K562 (cell line): Measurements from ENCODE around the gene TPRG1L. TPM values are rescaled to one million over a fixed set of nuclear protein-coding genes. Genes with fewer than 3 reads are reported as not detected.

Source experiments
- ATAC-seq: fragments of 200-7000 bp; cut with Tn5 transposase; 3 replicates; pipeline ENCODE4 v1.9.1; 2020; ENCODE audit warnings: moderate library complexity
- BruUV-seq: library from RNA; stranded (reverse); fragments of 400-500 nt; replicated peaks from 2 replicates; lab custom pipeline; 2021; lab: Mats Ljungman, UMichigan
- CTCF ChIA-PET: fragments of 300-600 bp; formaldehyde crosslinking; extraction: SDS; loops from one replicate; lab custom pipeline; 2021; ENCODE audit warnings: low intra/inter-chr PET ratio; lab: Yijun Ruan, JAX
- POLR2A ChIA-PET: fragments of 300-600, 350-650 bp; sonication (Branson Sonifier 250); formaldehyde crosslinking; extraction: SDS; loops from one replicate; lab custom pipeline; 2021; ENCODE audit warnings: antibody characterized with exemption, inconsistent platforms; lab: Yijun Ruan, JAX
- DNase-seq, 4 experiments: peaks; one replicate each; pipeline versions ENCODE4 v3.0.0 to v3.0.0-alpha.2; 2011 to 2018; ENCODE audit warnings: low spot score in 3 of 4, mixed read lengths in 3 of 4; ENCODE audit errors: extremely low read depth in 1 of 4
- FAIRE-seq: peaks from 2 replicates; lab custom pipeline; 2011; peaks lifted over from hg19 to GRCh38; lab: Jason Lieb, UNC
- H2AFZ ChIP-seq: 2 replicates; pipeline ENCODE4 v1.6.0; 2011; ENCODE audit warnings: low read depth, low read length, control low read depth, inconsistent platforms
- H3K27ac ChIP-seq: fragments of 200-600 bp; 3 replicates; pipeline ENCODE4 v1.8.0; 2011; ENCODE audit warnings: low read depth, mild to moderate bottlenecking, control low read depth, inconsistent platforms, low read length, moderate library complexity, mixed read lengths; ENCODE audit errors: extremely low read depth
- H3K27me3 ChIP-seq, 2 experiments: fragments of 300-600 bp in 1 of 2; 2 replicates in 1 of 2; 3 replicates in 1 of 2; pipeline versions ENCODE4 v1.6.0 to v1.8.0; 2011; ENCODE audit warnings: inconsistent platforms in 2 of 2, low read length in 2 of 2, mild to moderate bottlenecking in 1 of 2, mixed read lengths in 1 of 2, moderate library complexity in 1 of 2; ENCODE audit not compliant: control insufficient read depth in 2 of 2, insufficient read depth in 2 of 2
- H3K36me3 ChIP-seq: fragments of 300-600 bp; 3 replicates; pipeline ENCODE4 v1.8.0; 2011; ENCODE audit warnings: mild to moderate bottlenecking, low read length, inconsistent platforms; ENCODE audit not compliant: control insufficient read depth, insufficient read depth
- H3K4me1 ChIP-seq, 2 experiments: fragments of 200-600 bp in 1 of 2; replicated peaks in 1 of 2; 2 replicates in 1 of 2; 3 replicates in 1 of 2; pipeline versions ENCODE4 v1.5.1 to v1.8.0; 2011; ENCODE audit warnings: inconsistent platforms in 2 of 2, low read length in 2 of 2, mild to moderate bottlenecking in 1 of 2, mixed read lengths in 1 of 2, moderate library complexity in 1 of 2; ENCODE audit not compliant: control insufficient read depth in 2 of 2, insufficient read depth in 2 of 2
- H3K4me2 ChIP-seq: 2 replicates; pipeline ENCODE4 v1.6.1; 2011; ENCODE audit warnings: low read length, control low read depth, inconsistent platforms, mixed read lengths; ENCODE audit not compliant: insufficient read depth
- H3K4me3 ChIP-seq: fragments of 200-600 bp; sonication (generic), shearing (Covaris generic); 2 replicates; pipeline ENCODE4 v1.5.1; 2016; ENCODE audit warnings: control low read depth, inconsistent platforms
- H3K79me2 ChIP-seq: fragments of 200-600 bp; 3 replicates; pipeline ENCODE4 v1.8.0; 2011; ENCODE audit warnings: low read length, inconsistent platforms; ENCODE audit not compliant: control insufficient read depth, insufficient read depth
- H3K9ac ChIP-seq, 2 experiments: 2 replicates each; pipeline versions ENCODE4 v1.6.0 to v1.6.1; 2011; ENCODE audit warnings: low read depth in 2 of 2, low read length in 2 of 2, control low read depth in 1 of 2, inconsistent platforms in 1 of 2, mild to moderate bottlenecking in 1 of 2, mixed read lengths in 1 of 2; ENCODE audit not compliant: insufficient read depth in 1 of 2
- H3K9me1 ChIP-seq: one replicate; pipeline ENCODE4 v1.6.0; 2011; ENCODE audit warnings: inconsistent platforms, mild to moderate bottlenecking, low read length, moderate library complexity; ENCODE audit not compliant: control insufficient read depth, insufficient read depth
- H3K9me3 ChIP-seq: replicated peaks from 2 replicates; pipeline ENCODE4 v1.5.1; 2011; ENCODE audit warnings: low read depth, low read length, inconsistent platforms; ENCODE audit not compliant: control insufficient read depth, insufficient read depth
- H4K20me1 ChIP-seq: replicated peaks from 2 replicates; pipeline ENCODE4 v1.6.1; 2011; ENCODE audit warnings: low read length, inconsistent platforms, mixed read lengths; ENCODE audit not compliant: control insufficient read depth, insufficient read depth
- ASH1L ChIP-seq: fragments of 450-650 bp; IDR thresholded peaks from 2 replicates; pipeline ENCODE4 v1.6.1; 2018; ENCODE audit warnings: borderline replicate concordance, mild to moderate bottlenecking, low read depth; ENCODE audit not compliant: partially characterized antibody
- EP300 ChIP-seq: IDR thresholded peaks from 2 replicates; pipeline ENCODE4 v1.6.1; 2012; ENCODE audit warnings: low read length, improper control_type of control experiment
- FOXP1 ChIP-seq: sonication (generic); formaldehyde crosslinking; IDR thresholded peaks from 2 replicates; pipeline ENCODE4 v1.8.0; 2022; ENCODE audit warnings: mild to moderate bottlenecking, missing genetic modification reagents
- NCOR1 ChIP-seq: fragments of 450-650 bp; IDR thresholded peaks from 2 replicates; pipeline ENCODE4 v1.6.1; 2016; ENCODE audit warnings: mild to moderate bottlenecking, moderate library complexity
- PCBP2 ChIP-seq: fragments of 200-400 bp; formaldehyde crosslinking; IDR thresholded peaks from 2 replicates; pipeline ENCODE4 v1.6.1; 2018; ENCODE audit warnings: low read length, low read depth, mild to moderate bottlenecking, moderate library complexity; ENCODE audit not compliant: poor library complexity, severe bottlenecking
- SMARCA4 ChIP-seq: fragments of 450-650 bp; IDR thresholded peaks from 2 replicates; pipeline ENCODE4 v1.6.1; 2016
- ZFP36 ChIP-seq: fragments of 150-350 bp; IDR thresholded peaks from 2 replicates; pipeline ENCODE4 v1.6.1; 2018; ENCODE audit warnings: low read length, low read depth; ENCODE audit not compliant: partially characterized antibody
- WGBS: fragments of 100-300 bp; shearing (Covaris generic); methylation state at CpG from one replicate; pipeline ENCODE4 v1.1.6; 2016; ENCODE audit warnings: low coverage, mixed read lengths; ENCODE audit not compliant: insufficient coverage; ENCODE audit errors: missing lambda C conversion rate; 5-methylcytosine and 5-hydroxymethylcytosine counted together
- in situ Hi-C: fragments of 300-500 bp; cut with MboI; formaldehyde crosslinking; loops from 4 replicates; pipeline ENCODE4 v1.15.0; 2018; ENCODE audit warnings: inconsistent platforms, mixed read lengths
- intact Hi-C: fragments of 100-400 bp; cut with micrococcal nuclease; formaldehyde crosslinking; loops from 2 replicates; pipeline ENCODE4 v1.14.2; 2022
- polyA plus RNA-seq, 8 experiments: library from polyadenylated mRNA; depleted of rRNA in 4 of 8; stranded (reverse) in 5 of 8; unstranded in 3 of 8; fragments of >200 nt; fragmentation: Nextera tagmentation in 2 of 8; fragmentation: Illumina TruSeq in 1 of 8; extraction: Ambion mirVana in 2 of 8; extraction: Trizol in 1 of 8; gene quantifications; 2 replicates each; pipeline versions ENCODE4 v1.2.1 to v1.2.3, GENCODE V29; 2011 to 2014; ENCODE audit warnings: inconsistent platforms in 1 of 8, missing spikeins in 1 of 8
- total RNA-seq, 7 experiments: library from RNA; depleted of rRNA in 6 of 7; stranded (reverse); fragments of >200 nt in 6 of 7; fragmentation: Illumina TruSeq in 2 of 7; extraction: Trizol in 2 of 7; gene quantifications; 2 replicates each; pipeline versions ENCODE4 v1.2.1 to v1.2.3, GENCODE V29; 2011 to 2021; ENCODE audit warnings: low replicate concordance in 1 of 7

TPRG1L gene
- total and polyA plus RNA-seq, 9 of the 15 experiments (the other 6 are each of a cell fraction or from before 2014, with no cell fraction given): 1.6 to 11.0 (median 6.2) TPM

DNA sequence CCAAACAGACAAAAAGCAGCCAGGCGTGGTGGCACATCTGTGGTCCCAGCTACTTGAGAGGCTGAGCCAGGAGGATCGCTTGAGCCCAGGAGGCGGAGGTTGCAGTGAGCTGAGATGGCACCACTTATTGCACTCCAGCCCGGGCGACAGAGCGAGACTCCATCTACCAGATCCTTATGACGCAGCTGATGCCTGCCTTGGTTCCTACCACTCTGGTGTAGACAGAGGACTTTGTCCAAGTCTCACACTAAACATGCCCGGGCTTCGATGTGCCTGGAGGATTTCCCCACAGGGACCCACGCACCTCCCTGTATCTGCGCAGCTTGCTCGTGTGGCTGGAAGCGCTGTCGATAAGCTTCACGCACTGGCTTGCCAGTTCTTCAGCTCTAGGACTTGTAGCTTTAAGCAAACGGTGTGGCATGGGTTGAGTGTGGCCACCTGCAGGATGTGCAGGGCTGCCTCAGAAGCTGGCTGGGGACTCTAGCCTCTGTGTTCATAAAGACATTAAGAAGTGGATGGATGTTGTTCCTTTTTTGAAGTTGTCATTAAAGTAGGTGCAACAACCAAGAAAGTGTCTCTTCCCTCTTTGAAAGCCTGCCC is 4.8 kb downstream of the TPRG1L start:
- TF ChIP-seq PCBP2: no peak
- TF ChIP-seq NCOR1: no peak
- TF ChIP-seq FOXP1 (CRISPR knock-in tag): no peak
- TF ChIP-seq SMARCA4: no peak
- no peak for TF ChIP-seq EP300
- no peak for TF ChIP-seq ASH1L
- TF ChIP-seq ZFP36: no peak
- TF ChIP-seq, all 486 proteins: peak for 0
- DNase-seq (no peak), FAIRE-seq (no peak), ATAC-seq (no peak)
- Histone ChIP-seq H3K4me2 (no peak overlapping the region), H2AFZ (no peak overlapping the region), H3K27me3 (no peaks in the 10 kb centered on the region), H3K79me2 (no peaks in the 10 kb centered on the region), H3K9ac (no peak overlapping the region), H3K27ac (no peak overlapping the region), H4K20me1 (no peaks in the 10 kb centered on the region), H3K9me3 (no peaks in the 10 kb centered on the region), H3K4me1 (peaks cover 4 to 22% of the 10 kb centered on the region in 2 experiments; a peak in 4 of 5 replicates), H3K9me1 (no peaks in the 10 kb centered on the region), H3K4me3 (no peak overlapping the region), H3K36me3 (peaks cover 47% of the 10 kb centered on the region; the same call in 1 of the 3 replicates)
- ChIA-PET POLR2A (interaction anchor here (0.6 to 2.9 kb wide), 7 partner anchors 9 to 612 kb away, joined by 3 to 8 read pairs (median 4); no protein-coding TSS in a partner anchor), CTCF (no interaction called here)
- no TSS peak for BruUV-seq
- intact Hi-C loops (loop anchor here (5.0 kb wide), 1 partner anchor 93 kb away; no protein-coding TSS in a partner anchor), in situ Hi-C loops (no loop called here)
- WGBS: 85% methylated on average over 16 of the region's 16 CpGs
